PFSK-1 (cell line): ENCODE data around the gene ABHD16A.

ENCODE experiments used
- POLR2AphosphoS5 ChIP-seq: IDR thresholded peaks from 2 replicates; pipeline ENCODE4 v1.6.1; 2012; ENCODE audit warnings: low read depth, mild to moderate bottlenecking, control low read depth, low read length, moderate library complexity
- SIN3A ChIP-seq: IDR thresholded peaks from 2 replicates; pipeline ENCODE4 v1.6.1; 2012; ENCODE audit warnings: mild to moderate bottlenecking, low read length, moderate library complexity, borderline replicate concordance; ENCODE audit not compliant: insufficient read depth

DNA sequence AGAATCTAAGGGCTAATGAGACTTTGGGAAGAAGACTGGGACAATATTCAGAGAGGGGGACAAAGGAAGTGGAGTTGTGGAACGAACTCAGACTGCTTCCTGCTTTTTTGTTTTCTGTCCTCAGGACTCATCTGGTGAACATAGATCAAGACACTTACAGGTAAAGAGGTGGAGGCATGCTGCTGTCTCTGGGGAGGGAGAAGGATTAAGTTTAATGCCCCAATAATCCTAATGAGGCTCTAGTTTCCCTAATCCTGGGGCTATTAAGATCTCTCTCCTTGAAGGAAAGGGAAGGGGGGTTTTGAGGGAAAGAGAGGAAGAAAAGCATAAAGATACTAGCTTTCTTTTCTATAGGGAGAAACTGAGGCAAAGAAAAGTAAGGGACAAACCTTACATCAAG is 41.3 kb upstream of the ABHD16A start:
- TF ChIP-seq SIN3A (no peak), POLR2AphosphoS5 (no peak)
